Caco-2 (cell line): Measurements from ENCODE around the gene TJP3. TPM values are rescaled to one million over a fixed set of nuclear protein-coding genes. Genes with fewer than 3 reads are reported as not detected.

Source experiments
- BruUV-seq: library from RNA; stranded (reverse); fragments of 400-500 nt; replicated peaks from 2 replicates; lab custom pipeline; 2021; lab: Mats Ljungman, UMichigan
- CTCF ChIA-PET: fragments of 300-600 bp; sonication (Branson Sonifier 250); formaldehyde crosslinking; loops from one replicate; lab custom pipeline; 2022; ENCODE audit warnings: antibody characterized with exemption; lab: Charles Lee
- POLR2A ChIA-PET: fragments of 300-600 bp; sonication (Branson Sonifier 250); formaldehyde crosslinking; loops from one replicate; lab custom pipeline; 2022; ENCODE audit warnings: antibody characterized with exemption; lab: Charles Lee
- DNase-seq, 2 experiments: peaks; one replicate each; pipeline versions ENCODE4 v3.0.0 to v3.0.0-alpha.2; 2020 to 2022
- H3K27me3 ChIP-seq: replicated peaks from 2 replicates; pipeline ENCODE4 v1.6.0; 2011; ENCODE audit warnings: low read length; ENCODE audit not compliant: control insufficient read depth, insufficient read depth
- H3K36me3 ChIP-seq: 2 replicates; pipeline ENCODE4 v1.5.1; 2011; ENCODE audit warnings: low read length; ENCODE audit not compliant: control insufficient read depth, insufficient read depth
- H3K4me1 ChIP-seq: fragments of 250-450 bp; sonication (Bioruptor Pico); 2 replicates; pipeline ENCODE4 v1.5.1; 2020; ENCODE audit warnings: mild to moderate bottlenecking
- H3K4me3 ChIP-seq: 2 replicates; pipeline ENCODE4 v1.5.1; 2011; ENCODE audit warnings: low read depth, mild to moderate bottlenecking, control low read depth, low read length
- H3K9me3 ChIP-seq: fragments of 250-450 bp; sonication (Bioruptor Pico); 2 replicates; pipeline ENCODE4 v1.5.1; 2020; ENCODE audit warnings: mild to moderate bottlenecking, moderate library complexity
- H3K27ac Mint-ChIP-seq: one replicate; pipeline ENCODE4 v1.8.0; 2022; ENCODE audit warnings: mixed read lengths; ENCODE audit not compliant: unreplicated experiment
- H3K27me3 Mint-ChIP-seq: one replicate; pipeline ENCODE4 v1.8.0; 2022; ENCODE audit warnings: mixed read lengths; ENCODE audit not compliant: insufficient read depth, unreplicated experiment
- H3K36me3 Mint-ChIP-seq: one replicate; pipeline ENCODE4 v1.8.0; 2022; ENCODE audit warnings: mild to moderate bottlenecking, mixed read lengths; ENCODE audit not compliant: insufficient read depth, unreplicated experiment
- H3K4me1 Mint-ChIP-seq: one replicate; pipeline ENCODE4 v1.8.0; 2022; ENCODE audit warnings: low read depth, mixed read lengths; ENCODE audit not compliant: unreplicated experiment
- H3K4me3 Mint-ChIP-seq: one replicate; pipeline ENCODE4 v1.8.0; 2022; ENCODE audit warnings: mild to moderate bottlenecking, moderate library complexity, mixed read lengths; ENCODE audit not compliant: unreplicated experiment
- H3K9me3 Mint-ChIP-seq: one replicate; pipeline ENCODE4 v1.8.0; 2022; ENCODE audit warnings: mixed read lengths; ENCODE audit not compliant: unreplicated experiment
- intact Hi-C: fragments of 100-400 bp; cut with micrococcal nuclease; formaldehyde crosslinking; loops from one replicate; pipeline ENCODE4 v1.10.0; 2022; ENCODE audit not compliant: unreplicated experiment
- total RNA-seq: library from RNA; stranded (reverse); gene quantifications from 2 replicates; pipeline ENCODE4 v1.2.3, GENCODE V29; 2022
- TF ChIP-seq, protein P1 (sequence below), 2 experiments: fragments of 200-600 bp in 1 of 2; IDR thresholded peaks; 1 replicate in 1 of 2; 2 replicates in 1 of 2; pipeline versions ENCODE4 v1.5.1 to v1.8.0; 2011 to 2022; ENCODE audit warnings: antibody characterized with exemption in 1 of 2, control low read depth in 1 of 2, inconsistent platforms in 1 of 2, low read depth in 1 of 2, low read length in 1 of 2, mild to moderate bottlenecking in 1 of 2, moderate library complexity in 1 of 2; ENCODE audit not compliant: insufficient read depth in 1 of 2, severe bottlenecking in 1 of 2, unreplicated experiment in 1 of 2

Gene TJP3
- total RNA-seq, 1 experiment from 2014 or later: 83.6 TPM

DNA sequence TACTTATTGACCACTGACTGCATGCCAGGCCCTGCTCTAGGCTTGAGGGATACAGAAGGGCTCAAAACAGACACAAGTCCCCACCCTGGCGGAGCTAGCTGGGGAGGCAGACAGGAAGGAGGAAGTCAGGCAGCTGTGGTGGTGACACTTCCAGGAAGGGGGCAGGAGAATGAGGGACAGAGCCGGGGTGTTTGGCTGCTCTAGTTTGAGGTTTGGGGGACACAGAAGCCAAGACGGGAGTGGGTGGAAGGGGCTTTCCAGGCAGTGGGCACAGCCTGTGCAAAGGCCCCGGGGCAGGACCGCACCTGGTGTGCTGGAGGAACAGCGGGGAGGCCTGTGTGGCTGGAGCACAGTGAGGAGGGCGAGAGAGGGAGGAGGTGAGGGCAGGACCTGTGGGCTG is 58.3 kb downstream of the TJP3 start:
- Histone ChIP-seq H3K27me3 (no peaks in the 10 kb centered on the region), H3K4me1 (peaks cover 4% of the 10 kb centered on the region; the same call in 1 of the 2 replicates), H3K4me3 (no peak overlapping the region), H3K36me3 (peaks cover 2% of the 10 kb centered on the region), H3K9me3 (no peaks in the 10 kb centered on the region)
- Mint-ChIP-seq H3K27me3 (no peaks in the 10 kb centered on the region), H3K4me1 (peaks cover 6% of the 10 kb centered on the region), H3K27ac (no peak overlapping the region), H3K36me3 (peaks cover 22% of the 10 kb centered on the region), H3K9me3 (no peaks in the 10 kb centered on the region), H3K4me3 (no peak overlapping the region)
- POLR2A ChIA-PET: no interaction called here
- no TSS peak for BruUV-seq
- intact Hi-C loops: no loop called here
- TF ChIP-seq, protein P1, sequence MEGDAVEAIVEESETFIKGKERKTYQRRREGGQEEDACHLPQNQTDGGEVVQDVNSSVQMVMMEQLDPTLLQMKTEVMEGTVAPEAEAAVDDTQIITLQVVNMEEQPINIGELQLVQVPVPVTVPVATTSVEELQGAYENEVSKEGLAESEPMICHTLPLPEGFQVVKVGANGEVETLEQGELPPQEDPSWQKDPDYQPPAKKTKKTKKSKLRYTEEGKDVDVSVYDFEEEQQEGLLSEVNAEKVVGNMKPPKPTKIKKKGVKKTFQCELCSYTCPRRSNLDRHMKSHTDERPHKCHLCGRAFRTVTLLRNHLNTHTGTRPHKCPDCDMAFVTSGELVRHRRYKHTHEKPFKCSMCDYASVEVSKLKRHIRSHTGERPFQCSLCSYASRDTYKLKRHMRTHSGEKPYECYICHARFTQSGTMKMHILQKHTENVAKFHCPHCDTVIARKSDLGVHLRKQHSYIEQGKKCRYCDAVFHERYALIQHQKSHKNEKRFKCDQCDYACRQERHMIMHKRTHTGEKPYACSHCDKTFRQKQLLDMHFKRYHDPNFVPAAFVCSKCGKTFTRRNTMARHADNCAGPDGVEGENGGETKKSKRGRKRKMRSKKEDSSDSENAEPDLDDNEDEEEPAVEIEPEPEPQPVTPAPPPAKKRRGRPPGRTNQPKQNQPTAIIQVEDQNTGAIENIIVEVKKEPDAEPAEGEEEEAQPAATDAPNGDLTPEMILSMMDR (IDR thresholded peaks at IDR 0.05; ENCODE audit: insufficient read depth in 1 of 2, low read depth in 1 of 2, low read length in 1 of 2, severe bottlenecking in 1 of 2, unreplicated experiment in 1 of 2): no peak
- DNase-seq: no peak
- CTCF ChIA-PET: interaction anchor here (0.7 kb wide), 1 partner anchor 16 kb away, joined by 3 read pairs; no protein-coding TSS in a partner anchor

DNA sequence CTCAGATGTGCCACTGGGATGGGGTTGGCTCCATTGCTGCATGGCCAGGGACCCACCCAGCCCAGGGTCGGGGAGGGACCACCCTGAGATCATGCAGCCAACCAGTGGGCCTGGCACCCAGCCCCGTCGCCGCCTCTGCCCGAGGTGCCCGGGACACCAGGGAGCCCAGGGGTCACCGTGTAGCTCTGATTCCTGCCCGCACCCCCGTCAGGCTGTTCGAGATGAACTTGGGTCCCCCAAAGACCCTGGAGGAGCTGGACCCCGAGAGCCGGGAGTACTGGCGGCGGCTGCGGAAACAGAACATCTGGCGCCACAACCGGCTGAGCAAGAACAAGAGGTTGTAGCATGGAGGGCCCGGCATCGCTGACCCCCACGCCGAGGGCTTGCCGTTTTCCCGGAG is 58.9 kb downstream of the TJP3 start:
- ChIA-PET CTCF (no interaction called here), POLR2A (no interaction called here)
- H3K27me3 Mint-ChIP-seq: no peaks in the 10 kb centered on the region

DNA sequence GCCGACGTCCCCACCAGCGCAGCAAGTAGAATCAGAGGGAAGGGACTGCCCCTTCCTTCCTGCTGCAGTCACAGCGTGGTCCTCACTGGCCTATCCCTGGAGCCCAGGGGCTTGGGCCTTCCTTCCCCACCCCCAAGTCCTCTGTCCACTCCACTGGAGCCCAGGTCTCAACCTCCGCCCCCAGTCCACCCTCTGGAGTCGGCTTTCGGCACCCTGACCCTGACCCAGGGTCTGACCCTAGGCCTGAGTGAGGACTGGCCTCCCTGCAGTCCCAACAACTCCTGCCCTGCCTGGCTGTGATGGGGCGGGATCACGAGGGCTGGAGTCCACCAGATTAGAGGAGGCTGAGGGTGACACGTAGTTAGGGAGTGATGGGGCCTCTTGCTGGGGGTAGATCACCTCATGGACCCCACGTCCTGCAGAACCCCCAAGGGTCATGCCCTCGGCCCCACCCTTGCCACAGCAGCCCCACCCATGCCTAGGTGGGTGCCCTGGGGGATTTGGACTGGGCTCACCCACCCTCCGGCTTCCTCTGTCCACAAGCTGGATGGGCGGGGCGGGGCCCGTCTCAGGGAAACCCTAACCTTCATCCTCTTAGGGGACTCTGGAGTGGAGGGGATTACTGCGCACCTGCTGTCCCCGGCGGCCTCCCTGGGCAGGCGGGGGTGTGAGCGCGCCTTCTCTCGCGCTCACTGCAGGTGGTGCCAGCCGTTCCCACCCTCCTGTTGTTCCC is 60.0 kb downstream of the TJP3 start:
- DNase-seq: no peak
- TF ChIP-seq, protein P1 (IDR thresholded peaks at IDR 0.05; ENCODE audit: insufficient read depth in 1 of 2, low read depth in 1 of 2, low read length in 1 of 2, severe bottlenecking in 1 of 2, unreplicated experiment in 1 of 2): no peak
- Mint-ChIP-seq H3K27ac (no peak overlapping the region), H3K4me1 (no peaks in the 10 kb centered on the region), H3K4me3 (no peak overlapping the region), H3K9me3 (no peaks in the 10 kb centered on the region), H3K27me3 (no peaks in the 10 kb centered on the region), H3K36me3 (peaks cover 11% of the 10 kb centered on the region)
- Histone ChIP-seq H3K27me3 (no peaks in the 10 kb centered on the region), H3K36me3 (peaks cover 2% of the 10 kb centered on the region), H3K4me3 (no peak overlapping the region), H3K9me3 (no peaks in the 10 kb centered on the region), H3K4me1 (peaks cover 2% of the 10 kb centered on the region; the same call in 1 of the 2 replicates)
- intact Hi-C loops: no loop called here
- CTCF ChIA-PET: no interaction called here
- BruUV-seq: no TSS peak
- POLR2A ChIA-PET: no interaction called here

More for the DNA sequence above, 58.9 kb downstream of the TJP3 start:
- DNase-seq: no peak
- intact Hi-C loops: no loop called here
- peaks cover 2% of the 10 kb centered on the region for H3K36me3 ChIP-seq
- Mint-ChIP-seq H3K9me3 (no peaks in the 10 kb centered on the region), H3K36me3 (peaks cover 18% of the 10 kb centered on the region), H3K4me1 (peaks cover under 1% of the 10 kb centered on the region), H3K27ac (no peak overlapping the region), H3K4me3 (no peak overlapping the region)
- no peaks in the 10 kb centered on the region for H3K9me3 ChIP-seq
- H3K4me3 ChIP-seq: no peak overlapping the region
- H3K4me1 ChIP-seq: peaks cover 4% of the 10 kb centered on the region; the same call in 1 of the 2 replicates
- BruUV-seq: no TSS peak
- TF ChIP-seq, protein P1 (IDR thresholded peaks at IDR 0.05; ENCODE audit: insufficient read depth in 1 of 2, low read depth in 1 of 2, low read length in 1 of 2, severe bottlenecking in 1 of 2, unreplicated experiment in 1 of 2): no peak
- no peaks in the 10 kb centered on the region for H3K27me3 ChIP-seq
